SU-DHL-6 (cell line): Measurements from ENCODE around the gene DLGAP3.

Experiments used
- H2AFZ ChIP-seq: fragments of 200-600 bp; sonication (generic); 2 replicates; pipeline ENCODE4 v1.6.1; 2014; ENCODE audit warnings: low read depth, mild to moderate bottlenecking, moderate library complexity, mixed read lengths, antibody characterized with exemption, low read length; ENCODE audit not compliant: severe bottlenecking
- H3F3A ChIP-seq: fragments of 200-600 bp; shearing (Covaris generic); 2 replicates; pipeline ENCODE4 v1.6.0; 2016; ENCODE audit warnings: antibody characterized with exemption, mild to moderate bottlenecking; ENCODE audit not compliant: insufficient read depth
- H3K27ac ChIP-seq: fragments of 200-600 bp; sonication (generic); 2 replicates; pipeline ENCODE4 v1.5.1; 2016; ENCODE audit warnings: low read depth, mild to moderate bottlenecking, low read length, moderate library complexity, mixed read lengths
- H3K27me3 ChIP-seq: fragments of 200-600 bp; sonication (generic), shearing (Covaris generic); 2 replicates; pipeline ENCODE4 v1.6.0; 2014; ENCODE audit warnings: mild to moderate bottlenecking, low read length
- H3K36me3 ChIP-seq: fragments of 200-600 bp; sonication (generic); 2 replicates; pipeline ENCODE4 v1.6.1; 2014; ENCODE audit warnings: mild to moderate bottlenecking, low read length, mixed read lengths
- H3K4me2 ChIP-seq: fragments of 300-600, 200-600 bp; shearing (Covaris generic), sonication (generic); 2 replicates; pipeline ENCODE4 v1.6.0; 2014; ENCODE audit warnings: low read length, low read depth, mild to moderate bottlenecking; ENCODE audit not compliant: poor library complexity, severe bottlenecking
- H3K4me3 ChIP-seq: fragments of 200-600 bp; sonication (generic); 2 replicates; pipeline ENCODE4 v1.5.1; 2014; ENCODE audit warnings: antibody characterized with exemption, low read length, mild to moderate bottlenecking, mixed read lengths; ENCODE audit not compliant: insufficient read depth, poor library complexity, severe bottlenecking
- H3K79me2 ChIP-seq: fragments of 200-600 bp; sonication (generic); 2 replicates; pipeline ENCODE4 v1.6.1; 2014; ENCODE audit warnings: mild to moderate bottlenecking, low read length, moderate library complexity; ENCODE audit not compliant: insufficient read depth
- H3K9ac ChIP-seq: fragments of 200-600 bp; sonication (generic); 2 replicates; pipeline ENCODE4 v1.7.0; 2014; ENCODE audit warnings: mild to moderate bottlenecking, low read length
- H3K9me2 ChIP-seq: fragments of 200-600 bp; sonication (generic); replicated peaks from 2 replicates; pipeline ENCODE4 v1.6.1; 2014; ENCODE audit warnings: low read length; ENCODE audit not compliant: insufficient read depth
- H3K9me3 ChIP-seq: fragments of 200-600 bp; sonication (generic); 2 replicates; pipeline ENCODE4 v1.6.1; 2014; ENCODE audit warnings: low read length, mixed read lengths; ENCODE audit not compliant: insufficient read depth
- H4K20me1 ChIP-seq: fragments of 200-600 bp; sonication (generic); 2 replicates; pipeline ENCODE4 v1.6.1; 2014; ENCODE audit warnings: low read depth, mild to moderate bottlenecking, antibody characterized with exemption, low read length, moderate library complexity, mixed read lengths
- CTCF ChIP-seq: fragments of 200-600 bp; sonication (generic); IDR thresholded peaks from one replicate; pipeline ENCODE4 v1.5.1; 2017; ENCODE audit warnings: antibody characterized with exemption, mild to moderate bottlenecking, low read length, moderate library complexity; ENCODE audit not compliant: insufficient read depth, poor library complexity, severe bottlenecking
- EZH2phosphoT487 ChIP-seq: fragments of 200-600 bp; sonication (generic), shearing (Covaris generic); conservative IDR thresholded peaks from 2 replicates; pipeline ENCODE4 v1.6.1; 2018; ENCODE audit warnings: mild to moderate bottlenecking, antibody characterized with exemption, low read length, moderate library complexity, mixed read lengths

Gene DLGAP3

GRCh38 chr1:34929497-34929852, at the start of gene DLGAP3:
DLGAP3 (minus strand) TSS chr1:34929650; CDS start chr1:34905383, 24,267 bp downstream.
- H3F3A ChIP-seq = no peaks in the 10 kb centered on the region
- no peak within 1 kb of the TSS for H3K27ac ChIP-seq
- peak within 1 kb of the TSS; percentile 40; the same call in 1 of the 2 replicates for H3K9ac ChIP-seq
- H3K9me2 ChIP-seq = no peaks in the 10 kb centered on the region
- H3K79me2 ChIP-seq = no peaks in the 10 kb centered on the region
- no peaks in the 10 kb centered on the region for H4K20me1 ChIP-seq
- TF ChIP-seq EZH2phosphoT487 (no peak), CTCF (no peak)
- no peak within 1 kb of the TSS for H2AFZ ChIP-seq
- no peaks in the 10 kb centered on the region for H3K27me3 ChIP-seq
- H3K36me3 ChIP-seq = no peaks in the 10 kb centered on the region
- H3K9me3 ChIP-seq = no peaks in the 10 kb centered on the region
- H3K4me2 ChIP-seq = peak within 1 kb of the TSS; percentile 54
- peak within 1 kb of the TSS; percentile 52 for H3K4me3 ChIP-seq

GRCh38 chr1:34978921-34979320, 49.5 kb upstream of the DLGAP3 start:
- Histone ChIP-seq H3K27me3 (no peaks in the 10 kb centered on the region), H3K27ac (no peak overlapping the region), H4K20me1 (no peaks in the 10 kb centered on the region), H3K9me3 (no peaks in the 10 kb centered on the region), H3K36me3 (peaks cover 4% of the 10 kb centered on the region; the same call in 1 of the 2 replicates), H3K9ac (no peak overlapping the region), H3F3A (no peaks in the 10 kb centered on the region), H3K79me2 (no peaks in the 10 kb centered on the region), H3K9me2 (no peaks in the 10 kb centered on the region), H2AFZ (no peak overlapping the region), H3K4me2 (no peak overlapping the region), H3K4me3 (no peak overlapping the region)
- TF ChIP-seq EZH2phosphoT487 (no peak), CTCF (no peak)

- H3K9ac ChIP-seq = no peak overlapping the region
- no peak overlapping the region for H3K4me3 ChIP-seq
- no peaks in the 10 kb centered on the region for H3K27me3 ChIP-seq
- no peak overlapping the region for H3K4me2 ChIP-seq
- H3K79me2 ChIP-seq = no peaks in the 10 kb centered on the region
- H2AFZ ChIP-seq = no peak overlapping the region
- no peak overlapping the region for H3K27ac ChIP-seq
- H4K20me1 ChIP-seq = no peaks in the 10 kb centered on the region
- TF ChIP-seq CTCF (no peak), EZH2phosphoT487 (no peak)
- H3K9me3 ChIP-seq = no peaks in the 10 kb centered on the region
- no peaks in the 10 kb centered on the region for H3F3A ChIP-seq
- no peaks in the 10 kb centered on the region for H3K9me2 ChIP-seq
- H3K36me3 ChIP-seq = peaks cover 4% of the 10 kb centered on the region; the same call in 1 of the 2 replicates
These were observed 48.4 kb upstream of the DLGAP3 start for GRCh38 chr1:34977858-34978257.

GRCh38 chr1:34977210-34977471, 47.7 kb upstream of the DLGAP3 start:
- H2AFZ ChIP-seq = no peak overlapping the region

More at GRCh38 chr1:34977210-34977471, 47.7 kb upstream of the DLGAP3 start:
- no peak overlapping the region for H3K9ac ChIP-seq
- H3K4me2 ChIP-seq = no peak overlapping the region
- no peak overlapping the region for H3K4me3 ChIP-seq
- H3K9me3 ChIP-seq = no peaks in the 10 kb centered on the region
- H3F3A ChIP-seq = no peaks in the 10 kb centered on the region
- peaks cover 4% of the 10 kb centered on the region; the same call in 1 of the 2 replicates for H3K36me3 ChIP-seq
- H3K79me2 ChIP-seq = no peaks in the 10 kb centered on the region
- no peak overlapping the region for H3K27ac ChIP-seq
- TF ChIP-seq EZH2phosphoT487 (no peak), CTCF (no peak)
- H4K20me1 ChIP-seq = no peaks in the 10 kb centered on the region
- no peaks in the 10 kb centered on the region for H3K27me3 ChIP-seq
- H3K9me2 ChIP-seq = no peaks in the 10 kb centered on the region
